HFF-Myc (cell line): ENCODE data around the gene CLTCL1.

Experiments used
- DNase-seq: peaks from one replicate; pipeline ENCODE4 v3.0.0-alpha.2; 2011; ENCODE audit warnings: low read depth; ENCODE audit errors: extremely low read depth
- H3K4me3 ChIP-seq: replicated peaks from 2 replicates; pipeline ENCODE4 v1.5.1; 2011; ENCODE audit warnings: low read depth, mild to moderate bottlenecking, control low read depth, low read length
- TF ChIP-seq, protein P1 (sequence below): IDR thresholded peaks from 2 replicates; pipeline ENCODE4 v1.5.1; 2012; ENCODE audit warnings: mild to moderate bottlenecking, low read depth, low read length, control low read depth; ENCODE audit errors: missing control alignments

The CLTCL1 gene

GRCh38 chr22:19242699-19243098 is 48.8 kb downstream of the CLTCL1 start:
- DNase-seq = no peak
- TF ChIP-seq, protein P1, sequence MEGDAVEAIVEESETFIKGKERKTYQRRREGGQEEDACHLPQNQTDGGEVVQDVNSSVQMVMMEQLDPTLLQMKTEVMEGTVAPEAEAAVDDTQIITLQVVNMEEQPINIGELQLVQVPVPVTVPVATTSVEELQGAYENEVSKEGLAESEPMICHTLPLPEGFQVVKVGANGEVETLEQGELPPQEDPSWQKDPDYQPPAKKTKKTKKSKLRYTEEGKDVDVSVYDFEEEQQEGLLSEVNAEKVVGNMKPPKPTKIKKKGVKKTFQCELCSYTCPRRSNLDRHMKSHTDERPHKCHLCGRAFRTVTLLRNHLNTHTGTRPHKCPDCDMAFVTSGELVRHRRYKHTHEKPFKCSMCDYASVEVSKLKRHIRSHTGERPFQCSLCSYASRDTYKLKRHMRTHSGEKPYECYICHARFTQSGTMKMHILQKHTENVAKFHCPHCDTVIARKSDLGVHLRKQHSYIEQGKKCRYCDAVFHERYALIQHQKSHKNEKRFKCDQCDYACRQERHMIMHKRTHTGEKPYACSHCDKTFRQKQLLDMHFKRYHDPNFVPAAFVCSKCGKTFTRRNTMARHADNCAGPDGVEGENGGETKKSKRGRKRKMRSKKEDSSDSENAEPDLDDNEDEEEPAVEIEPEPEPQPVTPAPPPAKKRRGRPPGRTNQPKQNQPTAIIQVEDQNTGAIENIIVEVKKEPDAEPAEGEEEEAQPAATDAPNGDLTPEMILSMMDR = no peak
- no peak overlapping the region for H3K4me3 ChIP-seq

- H3K4me3 ChIP-seq = no peak overlapping the region
- DNase-seq = no peak
- TF ChIP-seq, protein P1 = no peak
These were observed 50.0 kb downstream of the CLTCL1 start for GRCh38 chr22:19241593-19241906.

DNA sequence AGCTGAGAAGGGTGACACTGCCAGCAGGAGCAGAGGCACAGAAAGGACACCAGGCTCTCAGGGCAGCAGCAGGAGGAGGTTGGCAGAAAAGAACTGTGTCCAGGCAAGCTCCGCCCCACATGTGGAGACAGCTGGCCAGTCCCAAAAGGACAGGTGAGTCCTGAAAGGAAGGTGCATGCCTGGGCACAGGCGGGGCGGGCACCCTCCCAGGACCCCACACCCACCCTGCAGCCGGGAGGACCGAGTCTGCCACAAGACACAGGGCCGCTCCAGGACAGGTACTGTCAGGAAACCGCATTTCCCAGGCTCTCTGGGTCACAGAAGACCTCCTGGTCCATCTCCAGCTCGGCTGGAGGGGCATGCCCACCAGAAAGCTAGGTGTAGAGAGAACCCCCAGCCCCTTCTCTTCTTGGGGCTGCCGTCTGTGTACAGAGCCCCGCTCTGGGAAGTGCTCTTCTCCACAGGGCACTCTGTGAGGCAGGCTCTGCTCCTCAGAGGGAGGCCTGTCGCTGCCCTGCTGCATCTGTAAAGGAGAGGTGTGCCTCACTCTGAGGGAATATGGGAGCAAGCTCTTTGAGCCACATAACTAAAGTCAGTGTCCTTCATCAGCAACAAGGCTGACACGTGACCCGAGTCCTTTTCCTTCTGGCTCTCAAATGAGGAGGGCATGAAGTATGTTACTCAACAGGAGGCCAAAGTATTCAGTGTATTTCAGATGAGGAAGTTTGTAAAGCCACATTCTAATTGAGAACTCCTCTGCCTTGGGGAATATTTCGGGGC is 50.5 kb downstream of the CLTCL1 start:
- TF ChIP-seq, protein P1 = no peak
- no peak for DNase-seq
- H3K4me3 ChIP-seq = no peak overlapping the region

GRCh38 chr22:19239464-19239863 is 52.1 kb downstream of the CLTCL1 start:
- no peak overlapping the region for H3K4me3 ChIP-seq
- TF ChIP-seq, protein P1 = no peak

DNA sequence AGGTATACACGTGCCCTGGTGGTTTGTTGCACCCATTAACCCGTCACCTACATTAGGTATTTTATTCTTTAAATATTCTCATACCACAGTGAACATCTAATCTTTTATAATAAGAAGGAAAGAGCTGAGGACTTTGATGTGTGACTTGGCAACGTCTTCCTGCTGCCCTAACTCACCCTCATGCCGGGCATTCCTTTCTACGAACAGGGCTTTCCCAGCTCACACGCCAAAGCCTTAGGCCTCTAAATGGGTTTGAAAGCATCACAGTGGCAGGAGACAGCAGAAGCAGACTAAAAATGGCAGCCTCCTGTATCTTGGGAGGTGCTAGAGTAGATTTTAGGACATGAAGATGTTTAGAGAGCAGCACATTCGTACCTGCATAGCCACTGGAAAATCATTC is 52.6 kb downstream of the CLTCL1 start:
- TF ChIP-seq, protein P1 = no peak

More at GRCh38 chr22:19239464-19239863, 52.1 kb downstream of the CLTCL1 start:
- no peak for DNase-seq

GRCh38 chr22:19235874-19236273 is 55.6 kb downstream of the CLTCL1 start:
- no peak overlapping the region for H3K4me3 ChIP-seq
- TF ChIP-seq, protein P1 = no peak
- no peak for DNase-seq

More for the DNA sequence above, 52.6 kb downstream of the CLTCL1 start:
- DNase-seq = no peak
- no peak overlapping the region for H3K4me3 ChIP-seq
